ENCODE results near the gene NDUFAF8.

NDUFAF8 gene, protein sequence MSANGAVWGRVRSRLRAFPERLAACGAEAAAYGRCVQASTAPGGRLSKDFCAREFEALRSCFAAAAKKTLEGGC

DNA sequence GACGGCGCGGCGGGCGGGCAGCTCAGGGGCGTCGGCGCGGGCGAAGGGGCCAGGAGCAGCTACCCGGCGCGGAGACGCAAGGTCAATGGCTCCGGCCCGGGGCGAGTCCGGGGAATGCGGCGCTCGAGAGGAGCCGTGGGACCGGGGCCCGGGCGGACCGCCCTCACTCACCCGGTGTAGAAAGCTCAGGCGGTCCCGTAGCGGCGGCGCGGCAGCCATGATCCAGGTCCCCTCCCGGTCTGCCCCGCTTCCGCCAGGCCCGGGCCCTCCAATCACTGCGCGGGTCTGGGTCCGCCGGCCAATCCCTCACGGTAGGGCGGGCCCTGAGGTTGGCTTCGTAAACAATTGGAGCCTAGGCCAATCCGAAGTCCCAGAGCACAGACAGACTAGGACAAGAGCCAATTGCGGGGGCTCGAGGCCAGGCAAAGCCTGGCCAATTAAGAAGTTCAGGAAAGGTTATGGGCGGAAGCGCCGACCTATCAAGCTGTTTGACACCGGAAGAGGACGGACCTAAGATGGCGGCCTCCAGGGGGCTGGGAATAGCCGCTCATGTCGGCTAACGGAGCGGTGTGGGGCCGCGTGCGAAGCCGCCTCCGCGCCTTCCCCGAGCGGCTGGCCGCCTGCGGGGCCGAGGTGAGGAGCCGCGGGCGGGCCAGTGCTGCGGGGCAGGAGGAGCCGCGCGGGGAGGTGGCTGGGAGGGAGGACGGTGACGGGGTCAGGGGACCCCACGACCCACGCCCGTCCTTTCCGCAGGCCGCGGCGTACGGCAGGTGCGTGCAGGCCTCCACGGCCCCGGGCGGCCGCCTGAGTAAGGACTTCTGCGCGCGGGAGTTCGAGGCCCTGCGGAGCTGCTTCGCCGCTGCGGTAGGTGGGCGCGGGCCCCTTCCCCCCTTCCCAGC is at the start of gene NDUFAF8, which contains the start of gene TEPSIN:
Gene NDUFAF8, plus strand, starts transcription at position 504 of the 899 bp plus-strand sequence. Its CDS starts 46 bp downstream, at position 550.
Gene TEPSIN, minus strand, starts transcription at position 241 of the 899 bp plus-strand sequence. Its CDS starts 22 bp downstream, at position 219.
- peak; percentile 100 for DNase-seq

DNA sequence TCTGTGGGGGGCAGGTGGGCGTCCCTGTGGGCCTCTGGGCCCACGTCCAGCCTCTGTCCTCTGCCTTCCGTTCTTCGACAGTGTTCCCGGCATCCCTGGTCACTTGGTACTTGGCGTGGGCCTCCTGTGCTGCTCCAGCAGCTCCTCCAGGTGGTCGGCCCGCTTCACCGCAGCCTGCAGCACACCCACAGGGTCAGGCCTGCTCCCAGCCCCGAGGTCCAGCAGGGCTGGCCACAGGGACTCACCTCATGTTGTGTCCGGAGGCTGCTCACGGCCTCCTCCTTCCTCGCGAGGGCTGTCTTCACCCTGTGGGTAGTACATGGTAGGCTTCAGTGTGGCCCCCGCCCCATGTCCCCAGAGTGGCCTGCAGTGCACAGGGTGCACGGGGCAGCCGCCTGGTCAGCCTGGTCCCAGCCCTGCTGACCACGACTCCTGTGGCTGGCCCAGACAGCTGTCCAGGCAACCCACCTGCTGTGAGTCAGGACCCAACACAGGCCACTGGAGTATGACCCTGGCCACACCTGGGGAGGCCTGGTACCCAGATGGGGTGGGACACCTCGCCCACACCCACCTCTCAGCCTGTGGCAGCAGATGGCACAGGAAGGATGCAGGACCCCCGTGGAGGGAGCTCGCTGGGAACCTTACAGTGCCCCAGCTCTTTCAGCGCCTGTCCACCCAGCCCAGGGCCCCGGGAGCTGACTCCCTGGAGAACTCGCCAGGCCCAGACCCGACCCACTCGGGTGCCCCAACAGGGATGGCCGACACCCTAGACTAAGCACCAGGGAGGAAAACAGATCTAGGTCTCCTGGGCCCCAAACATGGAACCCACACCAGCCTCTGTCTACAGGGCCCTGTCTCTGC is 49.2 kb upstream of the NDUFAF8 start:
- DNase-seq: no peak

DNA sequence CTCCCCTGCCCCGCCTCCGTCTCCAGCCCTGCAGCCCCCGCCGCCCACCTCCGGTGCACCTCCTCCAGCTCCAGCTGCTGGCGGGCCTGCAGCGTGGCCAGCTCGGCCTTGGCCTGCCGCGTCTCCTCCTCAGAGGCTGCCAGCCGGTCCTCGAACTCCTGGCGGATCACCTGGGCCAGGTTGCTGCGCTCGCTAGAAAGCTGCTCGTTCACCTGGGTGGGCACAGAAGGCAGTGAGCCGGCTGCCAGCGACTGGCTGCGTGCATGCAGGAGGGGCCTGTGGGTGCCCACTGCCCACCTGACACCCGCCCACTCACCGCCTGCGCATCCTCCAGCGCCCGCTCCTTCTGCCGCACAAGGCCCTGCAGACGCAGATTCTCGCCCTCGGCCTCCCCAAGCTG is 48.5 kb upstream of the NDUFAF8 start:
- DNase-seq: no peak

DNA sequence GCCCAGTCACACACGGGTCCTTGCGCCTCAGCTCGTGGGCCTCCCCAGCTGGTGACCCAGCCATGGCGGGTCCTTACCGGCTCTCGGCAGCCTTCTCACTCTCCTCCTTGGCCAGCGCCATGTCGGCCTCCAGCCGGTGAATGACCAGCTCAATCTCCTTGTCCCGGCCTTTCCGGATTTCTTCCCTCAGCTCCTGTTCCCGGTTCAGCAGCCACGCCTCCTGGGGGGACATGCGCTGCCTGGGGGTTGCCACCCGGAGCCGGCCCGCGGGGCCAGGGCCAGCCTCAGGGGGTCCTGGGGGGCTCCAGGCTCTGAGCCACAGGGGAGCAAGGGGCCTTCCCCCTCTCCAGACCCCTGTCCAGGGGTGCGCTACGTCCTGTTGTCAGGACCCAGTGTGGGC is 48.0 kb upstream of the NDUFAF8 start:
- DNase-seq: no peak

DNA sequence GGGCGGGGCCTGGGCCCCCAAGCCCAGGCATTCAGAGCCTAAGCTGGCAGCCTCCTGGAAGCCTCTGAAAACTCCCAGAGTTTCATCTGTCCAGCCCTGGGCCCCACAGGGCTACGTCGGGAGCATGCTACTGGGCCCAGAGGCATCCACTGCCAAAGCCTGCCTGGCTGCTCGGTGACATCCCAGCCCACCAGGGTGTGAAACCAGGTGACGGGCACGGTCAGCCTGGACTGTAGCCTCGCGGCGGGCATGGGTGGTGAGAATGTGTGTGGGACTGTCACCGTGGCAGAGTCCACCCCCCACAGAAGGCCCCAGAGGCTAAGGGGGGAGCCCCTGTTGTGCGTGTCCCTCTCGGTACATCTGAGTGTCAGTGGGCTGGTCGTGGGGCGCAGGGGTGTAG is 47.5 kb upstream of the NDUFAF8 start:
- DNase-seq: no peak

DNA sequence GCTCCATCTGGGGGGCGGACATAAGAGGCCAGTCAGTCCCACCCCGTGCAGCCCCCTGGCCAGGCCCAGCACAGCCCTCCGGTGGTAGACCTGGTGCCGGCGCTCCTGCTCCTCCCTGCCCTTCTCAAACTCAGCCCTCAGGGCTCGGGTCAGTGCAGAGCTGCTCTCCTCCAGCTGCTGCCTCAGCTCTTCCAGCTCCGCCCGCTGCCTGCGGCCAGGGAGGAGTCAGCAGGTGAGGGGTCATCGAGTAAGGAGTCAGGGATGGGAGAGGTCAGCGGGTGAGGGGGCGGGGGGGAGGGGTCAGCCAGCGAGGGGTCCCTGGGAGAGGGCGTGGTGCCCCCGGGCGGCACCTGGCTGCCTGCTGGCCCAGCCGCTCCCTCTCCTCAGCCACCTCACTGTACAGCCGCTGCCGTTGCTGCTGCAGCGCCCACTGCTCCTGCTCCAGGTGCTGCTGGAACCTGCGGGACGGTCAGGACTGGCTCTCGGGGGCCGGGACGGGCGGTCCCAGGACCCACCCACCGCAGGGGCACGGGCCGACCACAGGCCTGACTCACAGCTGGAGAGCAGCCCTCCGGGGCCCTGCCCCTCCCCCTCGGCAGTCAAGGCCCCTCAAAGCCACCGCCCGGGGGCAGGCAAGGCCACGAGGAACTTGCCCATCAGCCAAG is 46.6 kb upstream of the NDUFAF8 start:
- DNase-seq: no peak

DNA sequence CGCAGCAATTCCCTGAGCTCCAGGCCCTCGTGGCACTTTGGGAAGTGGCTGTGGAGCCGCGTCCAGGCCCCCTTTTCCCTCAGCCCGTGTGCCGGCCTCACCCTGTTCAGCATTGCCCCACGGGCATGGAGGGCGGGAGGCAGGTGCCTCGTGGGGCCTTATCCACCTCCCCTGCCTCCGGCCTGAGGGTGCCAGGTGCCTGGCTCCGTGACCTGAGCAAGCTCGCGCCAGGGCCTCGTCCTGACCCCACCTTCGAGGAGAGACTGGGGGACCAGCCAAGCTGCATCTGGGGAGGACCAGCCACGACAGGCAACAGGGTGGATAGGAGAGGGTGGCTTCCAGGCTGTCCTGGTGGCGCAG is 46.1 kb upstream of the NDUFAF8 start:
- DNase-seq: no peak

DNA sequence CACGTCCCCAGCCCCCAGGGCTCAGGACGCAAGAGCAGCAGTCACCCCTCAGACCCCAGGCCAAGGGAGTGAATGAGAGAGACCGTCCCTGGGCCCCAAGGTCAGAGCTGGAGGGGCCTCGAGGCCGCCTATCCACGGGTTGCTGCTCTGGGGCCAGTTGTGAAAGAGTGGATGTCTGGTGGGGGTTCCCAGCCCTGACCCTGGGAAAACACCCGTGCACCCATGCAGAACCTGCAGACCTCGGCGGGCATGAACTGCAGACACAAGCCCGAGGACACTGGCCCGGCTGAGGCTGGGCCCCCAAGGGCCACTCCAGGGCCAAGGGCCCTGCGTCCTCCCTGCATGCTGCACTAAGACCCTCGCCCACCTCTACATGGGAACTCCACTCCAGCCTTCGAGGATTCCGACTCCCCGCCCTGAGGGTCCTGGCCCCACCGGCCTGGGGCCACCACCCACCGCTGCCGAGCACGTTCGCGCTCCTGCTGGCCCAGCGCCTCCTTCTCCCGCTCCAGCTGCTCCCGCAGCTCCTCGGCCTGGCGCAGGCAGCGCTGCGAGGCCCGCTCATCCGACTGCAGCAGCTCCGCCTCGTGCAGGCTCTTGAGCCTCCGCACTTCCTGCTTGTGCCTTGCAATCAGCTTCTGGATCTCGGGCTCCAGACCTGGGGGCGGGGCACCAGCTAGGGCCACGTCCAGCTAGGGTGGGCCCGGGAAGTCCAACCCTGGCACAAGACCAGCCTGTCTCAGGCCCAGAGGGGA is 45.5 kb upstream of the NDUFAF8 start:
- no peak for DNase-seq

DNA sequence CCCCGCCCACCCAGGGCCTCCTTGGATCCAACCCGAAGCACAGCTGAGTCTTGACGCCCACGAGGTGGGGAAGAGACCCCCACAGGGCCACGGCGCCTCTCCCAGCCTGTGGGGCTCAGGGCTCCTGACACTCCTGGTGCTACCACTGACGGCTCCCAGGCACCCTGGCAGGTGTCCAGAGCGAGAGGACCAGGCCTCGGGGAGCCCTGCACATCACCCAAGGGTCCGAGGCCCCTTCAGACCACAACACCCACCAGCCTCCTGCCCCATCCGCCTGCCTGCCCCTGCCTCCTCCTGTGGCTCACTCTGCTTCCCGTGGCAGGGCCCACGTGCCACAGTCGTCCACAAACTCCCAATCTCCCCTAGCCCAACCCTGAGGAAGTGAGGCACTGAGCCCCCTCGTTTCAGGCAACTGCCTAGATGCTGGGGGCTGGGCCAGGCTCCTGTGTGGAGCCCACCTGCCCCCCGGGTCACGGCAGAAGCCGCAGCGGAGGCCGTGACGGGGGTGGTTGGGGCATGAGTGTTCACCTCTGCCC is 44.8 kb upstream of the NDUFAF8 start:
- DNase-seq: no peak

DNA sequence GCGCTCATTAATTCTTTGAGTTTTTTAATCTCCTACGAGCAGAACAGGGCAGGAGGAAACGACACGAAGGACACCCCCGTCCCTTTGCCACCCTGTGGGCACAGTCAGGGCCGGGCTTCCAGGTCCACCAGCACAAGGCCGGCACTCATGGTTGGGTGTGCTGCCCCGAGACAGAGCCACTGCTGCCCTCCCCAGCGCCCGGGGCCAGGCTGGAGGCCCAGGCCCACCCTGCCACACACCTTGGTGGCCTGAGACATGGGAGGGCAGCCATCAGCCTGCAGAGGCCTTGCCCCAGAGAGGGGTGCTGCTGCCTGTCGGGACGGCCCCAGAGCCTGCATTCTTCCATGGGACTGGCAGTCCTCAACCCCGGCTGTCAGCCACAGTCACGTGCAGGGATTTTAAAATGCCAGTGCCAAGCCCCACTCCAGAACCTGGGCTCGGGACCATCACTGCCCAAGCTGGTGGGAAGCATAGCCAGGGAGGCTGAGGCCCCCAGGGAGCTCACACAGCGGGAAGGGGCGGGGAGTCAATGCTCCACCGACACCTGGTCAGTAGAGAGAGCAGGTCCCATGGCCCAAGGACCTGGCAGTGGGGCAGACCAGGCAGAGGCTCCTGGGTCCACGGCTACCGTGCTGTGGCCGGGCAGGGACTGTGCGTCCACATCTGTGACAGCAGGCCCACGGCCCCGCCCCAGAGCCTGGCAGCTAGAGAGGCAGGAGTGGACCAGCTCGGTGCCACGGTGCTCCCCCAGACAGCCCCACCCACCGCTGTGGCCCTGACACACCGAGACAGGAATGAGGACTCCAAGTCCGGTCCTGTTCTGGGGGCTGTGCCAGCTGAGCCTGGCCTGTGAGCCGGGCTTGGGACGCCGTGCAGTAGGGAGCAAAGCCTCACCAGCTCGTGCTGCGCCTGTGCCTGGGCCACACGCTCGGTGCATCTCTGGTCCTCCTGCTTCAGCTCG is 43.9 kb upstream of the NDUFAF8 start:
- no peak for DNase-seq

DNA sequence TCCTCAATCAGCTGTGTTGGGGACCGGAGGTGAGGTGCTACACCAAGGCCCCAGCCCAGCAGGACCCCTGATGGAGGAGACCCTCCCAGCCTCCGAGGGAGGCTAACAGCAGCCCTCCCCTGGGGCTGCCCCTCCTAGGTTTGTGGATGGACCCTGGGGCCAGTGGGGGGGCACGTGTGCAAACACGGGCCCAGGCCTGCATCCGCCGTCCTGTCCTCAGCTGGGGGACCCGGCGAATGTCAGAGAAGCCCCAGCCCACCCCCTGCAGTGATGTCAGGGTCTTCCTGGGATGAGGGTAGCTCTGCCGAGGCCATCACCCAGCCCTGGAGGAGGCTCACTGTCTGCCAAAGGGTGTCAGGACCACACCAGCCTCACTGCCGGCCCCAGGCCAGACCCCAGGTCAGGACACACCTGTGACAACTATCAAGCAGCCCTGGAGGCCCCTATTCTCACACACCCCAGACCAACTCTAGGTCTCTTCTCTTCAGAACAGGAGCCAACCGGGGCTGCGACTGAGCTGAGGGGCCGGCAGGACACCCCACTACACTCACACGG is 43.1 kb upstream of the NDUFAF8 start:
- no peak for DNase-seq

DNA sequence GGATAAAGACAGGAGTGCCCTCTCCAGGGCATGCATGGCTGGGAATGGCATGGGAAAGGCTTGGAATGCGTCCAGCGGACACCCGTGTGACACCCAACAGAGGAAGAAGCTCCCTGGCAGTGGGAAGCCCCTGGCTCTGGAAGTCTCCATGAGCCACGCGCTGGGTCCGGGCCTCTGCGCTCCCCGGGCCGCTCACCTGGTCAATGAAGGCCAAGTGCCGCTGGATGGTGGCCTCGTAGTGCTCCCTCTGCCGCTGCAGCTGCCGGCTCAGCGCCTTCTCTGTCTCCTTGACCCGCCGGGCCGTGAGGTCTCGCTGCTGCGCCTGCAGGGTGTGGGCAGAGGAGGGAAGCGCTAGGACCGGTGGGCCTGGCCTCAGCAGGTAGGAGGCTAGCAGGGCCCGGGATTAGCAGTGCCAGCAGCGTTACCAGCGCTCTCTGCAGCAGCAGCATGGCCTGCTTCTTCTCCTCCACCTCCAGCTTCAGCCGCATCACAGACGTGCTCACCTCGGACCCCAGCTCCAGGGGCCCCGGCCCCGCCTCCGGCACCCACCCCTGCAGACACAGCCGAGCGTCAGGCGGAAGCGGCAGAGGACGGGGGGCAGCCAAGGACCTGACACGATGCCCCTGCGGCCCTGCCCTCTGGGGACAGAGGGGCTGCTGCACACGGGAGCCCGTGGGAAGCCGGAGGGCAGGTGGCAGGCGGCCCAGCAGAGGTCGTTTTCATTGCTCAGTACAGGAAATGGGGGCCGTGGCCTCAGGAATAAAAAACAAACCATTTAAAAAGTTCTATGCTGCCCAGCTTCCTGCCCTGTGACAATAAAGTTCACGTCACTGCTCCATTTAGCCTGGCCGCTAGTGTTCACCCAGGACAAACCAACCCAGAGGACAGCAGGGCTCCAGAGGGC is 42.4 kb upstream of the NDUFAF8 start:
- DNase-seq: no peak

DNA sequence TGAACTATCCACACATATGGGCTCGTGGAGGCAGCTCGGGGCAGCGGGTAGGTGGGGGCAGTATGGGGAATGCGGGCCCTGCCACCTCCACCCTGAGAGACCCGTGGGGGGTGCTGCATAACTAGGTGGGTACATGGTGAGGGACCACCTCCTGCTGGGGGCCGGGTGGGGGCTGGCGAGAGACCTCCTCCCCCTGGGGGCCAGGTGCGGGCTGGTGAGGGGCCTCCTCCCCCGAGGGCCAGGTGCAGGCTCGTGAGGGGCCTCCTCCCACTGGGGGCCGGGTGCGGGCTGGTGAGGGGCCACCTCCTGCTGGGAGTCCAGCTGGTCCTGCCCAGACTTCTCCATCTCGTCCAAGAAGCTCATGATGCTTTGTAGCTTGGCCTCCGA is 41.7 kb upstream of the NDUFAF8 start:
- DNase-seq: no peak

DNA sequence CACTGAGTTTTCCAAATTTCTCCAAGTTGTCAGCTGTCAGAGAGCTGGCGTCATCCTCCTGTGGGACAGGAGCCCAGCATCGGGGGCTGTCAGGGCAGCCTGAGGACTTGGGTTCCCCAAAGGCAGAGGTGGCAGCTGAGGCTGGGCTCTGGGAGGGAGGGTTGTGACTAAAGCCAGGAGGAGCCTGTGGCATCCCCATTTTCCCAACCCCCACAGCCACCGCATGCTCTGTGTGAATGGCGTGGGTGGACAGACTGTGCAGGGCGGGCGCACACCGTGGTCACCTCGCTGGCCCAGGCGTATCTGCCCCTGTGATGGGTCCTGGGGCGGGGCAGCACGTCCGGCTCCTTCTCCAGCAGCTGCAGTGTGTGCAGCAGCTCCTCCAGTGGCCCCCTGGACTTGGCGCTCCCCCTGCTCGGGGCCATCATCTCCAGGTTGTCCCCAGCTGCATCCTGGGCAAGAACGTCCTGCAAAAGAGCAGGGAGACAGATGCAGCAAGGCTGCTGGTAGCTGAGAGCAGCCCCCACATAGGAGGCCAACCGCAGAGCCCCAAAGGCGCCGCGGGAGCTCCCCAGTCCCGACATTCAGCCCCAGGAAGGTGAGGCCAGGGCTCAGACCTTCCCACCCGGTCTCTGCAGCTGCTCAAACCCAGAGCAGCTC is 41.2 kb upstream of the NDUFAF8 start:
- no peak for DNase-seq

DNA sequence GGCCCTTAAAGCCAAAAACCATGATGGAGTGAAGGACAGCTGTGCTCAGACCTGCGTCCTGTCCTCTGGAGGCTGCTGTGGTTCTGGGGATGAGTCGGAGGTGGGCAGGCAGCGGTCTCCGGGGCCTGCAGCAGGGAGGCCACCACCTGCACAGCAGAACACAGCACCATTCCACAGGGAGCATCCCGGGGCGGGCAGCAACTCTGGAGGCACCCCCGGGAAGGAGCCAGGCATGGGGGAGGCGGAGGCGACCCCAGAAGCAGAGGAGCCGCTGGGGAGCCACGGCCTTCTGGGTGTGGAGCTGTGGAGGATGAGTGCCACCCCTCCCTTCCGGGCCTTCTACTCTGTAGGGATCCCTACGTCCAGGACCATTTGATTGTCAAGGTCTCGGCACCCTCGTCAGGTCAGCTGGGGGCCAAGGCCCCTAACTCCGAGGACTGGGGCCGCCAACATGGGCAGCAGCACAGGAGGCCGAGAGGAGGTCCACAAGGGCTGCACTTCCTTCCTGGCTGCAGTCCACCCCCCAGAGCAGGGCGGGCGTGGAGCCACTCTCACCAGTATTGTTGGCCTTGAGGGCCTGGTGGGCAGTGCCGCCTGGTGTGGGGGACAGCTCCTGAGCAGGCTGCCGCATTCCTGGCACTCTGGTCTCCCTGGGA is 40.2 kb upstream of the NDUFAF8 start:
- DNase-seq: no peak

DNA sequence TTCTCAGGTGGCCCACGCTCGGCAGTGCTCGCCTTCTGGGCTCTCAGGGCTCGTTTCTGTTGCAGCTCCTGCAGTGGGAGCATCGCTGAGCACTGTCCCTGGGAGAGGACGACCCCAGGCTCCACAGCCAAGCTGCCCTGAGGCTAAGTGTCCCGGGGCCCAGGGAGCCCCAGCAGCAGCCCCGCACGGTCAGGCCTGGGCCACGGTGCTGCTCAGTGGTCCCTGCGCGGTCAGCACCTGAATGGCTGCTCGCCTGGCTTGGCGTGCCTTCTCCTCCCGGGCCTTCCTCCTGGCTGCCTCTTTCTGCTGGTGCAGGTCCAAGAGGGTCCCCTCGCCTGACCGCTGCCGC is 39.7 kb upstream of the NDUFAF8 start:
- DNase-seq: no peak

DNA sequence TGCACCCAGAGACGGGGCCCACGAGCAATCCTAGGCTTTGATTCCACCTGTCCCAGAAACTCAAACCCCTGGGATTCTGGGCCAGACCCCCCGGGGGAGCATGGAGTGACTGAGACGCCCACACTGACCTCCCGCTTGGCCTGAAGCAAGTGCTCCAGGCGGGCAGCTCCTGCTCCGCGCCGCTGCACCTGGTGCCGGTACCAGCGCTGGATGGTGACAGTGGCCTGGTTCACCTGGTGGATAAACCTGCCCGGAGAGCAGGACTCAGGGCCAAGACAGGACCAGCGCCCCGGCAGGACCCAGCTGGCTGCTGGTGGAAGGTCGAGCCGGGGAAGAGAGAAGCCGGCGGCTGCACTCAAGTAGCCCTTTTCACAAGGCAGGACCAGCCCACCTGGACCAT is 38.9 kb upstream of the NDUFAF8 start:
- DNase-seq: no peak
